Glutamatergic neuron (in vitro differentiated cells): ENCODE results near the gene IFNAR2. TPM values are rescaled to one million over a fixed set of nuclear protein-coding genes. Genes with fewer than 3 reads are reported as not detected.

Source experiments
- DNase-seq: peaks from one replicate; pipeline ENCODE4 v3.0.0; 2022
- H3K27ac Mint-ChIP-seq: one replicate; pipeline ENCODE4 v1.8.0; 2020; ENCODE audit warnings: mild to moderate bottlenecking, mixed read lengths, inconsistent platforms; ENCODE audit not compliant: unreplicated experiment
- H3K27me3 Mint-ChIP-seq: one replicate; pipeline ENCODE4 v1.8.0; 2020; ENCODE audit warnings: mild to moderate bottlenecking, moderate library complexity, mixed read lengths, inconsistent platforms; ENCODE audit not compliant: unreplicated experiment
- H3K36me3 Mint-ChIP-seq: one replicate; pipeline ENCODE4 v1.8.0; 2020; ENCODE audit warnings: mild to moderate bottlenecking, mixed read lengths, inconsistent platforms; ENCODE audit not compliant: unreplicated experiment
- H3K4me1 Mint-ChIP-seq: one replicate; pipeline ENCODE4 v1.8.0; 2020; ENCODE audit warnings: mild to moderate bottlenecking, low read depth, mixed read lengths, inconsistent platforms; ENCODE audit not compliant: unreplicated experiment
- H3K4me3 Mint-ChIP-seq: one replicate; pipeline ENCODE4 v1.8.0; 2020; ENCODE audit warnings: mild to moderate bottlenecking, mixed read lengths, inconsistent platforms; ENCODE audit not compliant: unreplicated experiment
- H3K9me3 Mint-ChIP-seq: one replicate; pipeline ENCODE4 v1.8.0; 2020; ENCODE audit warnings: mild to moderate bottlenecking, moderate library complexity, mixed read lengths, inconsistent platforms; ENCODE audit not compliant: unreplicated experiment
- total RNA-seq: library from RNA; stranded (reverse); fragmentation: NEBNext Ultra II Directional; extraction: Animal tissue kit (Norgen Biotek cat#: 25700); gene quantifications from one replicate; pipeline ENCODE4 v1.2.1, GENCODE V29; 2021; ENCODE audit not compliant: unreplicated experiment
- TF ChIP-seq, protein P1 (sequence below): fragments of 200-600 bp; sonication (generic); IDR thresholded peaks from one replicate; pipeline ENCODE4 v1.5.0; 2021; ENCODE audit not compliant: partially characterized antibody, unreplicated experiment

Gene IFNAR2
- total RNA-seq, 1 donor from 2014 or later: 6.9 TPM

DNA sequence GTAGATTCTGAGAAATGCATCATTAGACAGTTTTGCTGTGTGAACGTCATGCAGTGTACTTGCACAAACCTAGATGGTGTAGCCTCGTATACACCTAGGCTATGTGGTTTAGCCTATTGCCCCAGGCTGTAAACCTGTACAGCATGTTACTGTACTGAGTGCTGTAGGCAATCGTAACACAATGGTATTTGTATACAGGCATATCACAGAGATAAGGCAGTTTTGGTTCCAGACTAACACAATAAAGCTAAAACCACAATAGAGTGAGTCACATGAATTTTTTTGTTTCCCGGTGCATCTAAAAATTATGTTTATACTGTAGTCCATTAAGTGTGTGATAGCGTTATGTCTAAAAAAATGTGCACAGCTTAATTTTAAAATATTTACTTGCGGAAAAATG is 43.3 kb downstream of the IFNAR2 start:
- TF ChIP-seq, protein P1, sequence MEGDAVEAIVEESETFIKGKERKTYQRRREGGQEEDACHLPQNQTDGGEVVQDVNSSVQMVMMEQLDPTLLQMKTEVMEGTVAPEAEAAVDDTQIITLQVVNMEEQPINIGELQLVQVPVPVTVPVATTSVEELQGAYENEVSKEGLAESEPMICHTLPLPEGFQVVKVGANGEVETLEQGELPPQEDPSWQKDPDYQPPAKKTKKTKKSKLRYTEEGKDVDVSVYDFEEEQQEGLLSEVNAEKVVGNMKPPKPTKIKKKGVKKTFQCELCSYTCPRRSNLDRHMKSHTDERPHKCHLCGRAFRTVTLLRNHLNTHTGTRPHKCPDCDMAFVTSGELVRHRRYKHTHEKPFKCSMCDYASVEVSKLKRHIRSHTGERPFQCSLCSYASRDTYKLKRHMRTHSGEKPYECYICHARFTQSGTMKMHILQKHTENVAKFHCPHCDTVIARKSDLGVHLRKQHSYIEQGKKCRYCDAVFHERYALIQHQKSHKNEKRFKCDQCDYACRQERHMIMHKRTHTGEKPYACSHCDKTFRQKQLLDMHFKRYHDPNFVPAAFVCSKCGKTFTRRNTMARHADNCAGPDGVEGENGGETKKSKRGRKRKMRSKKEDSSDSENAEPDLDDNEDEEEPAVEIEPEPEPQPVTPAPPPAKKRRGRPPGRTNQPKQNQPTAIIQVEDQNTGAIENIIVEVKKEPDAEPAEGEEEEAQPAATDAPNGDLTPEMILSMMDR: no peak
- DNase-seq: no peak
- H3K9me3 Mint-ChIP-seq: peaks cover 4% of the 10 kb centered on the region
- H3K27me3 Mint-ChIP-seq: no peaks in the 10 kb centered on the region
- peaks cover 9% of the 10 kb centered on the region for H3K36me3 Mint-ChIP-seq
- H3K4me3 Mint-ChIP-seq: no peak overlapping the region
- no peaks in the 10 kb centered on the region for H3K4me1 Mint-ChIP-seq
- H3K27ac Mint-ChIP-seq: no peak overlapping the region

DNA sequence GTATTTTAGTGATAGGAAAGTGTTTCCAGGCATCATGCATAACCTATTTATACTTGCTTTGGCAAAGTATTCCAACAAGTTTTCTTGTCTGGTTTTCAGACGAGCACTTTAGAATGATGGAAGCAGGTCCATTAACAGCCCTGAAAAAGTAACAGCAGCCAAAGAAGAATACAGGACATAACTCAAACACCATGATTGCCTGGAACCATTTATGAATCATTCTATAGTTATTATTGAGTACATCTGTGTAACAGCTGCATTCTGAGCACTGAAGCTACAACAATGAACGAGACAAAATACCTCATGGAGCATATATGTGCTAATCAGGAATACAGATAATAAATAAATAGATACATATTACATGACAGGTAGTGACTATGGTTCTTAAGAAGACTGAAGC is 49.0 kb downstream of the IFNAR2 start:
- peaks cover 27% of the 10 kb centered on the region for H3K36me3 Mint-ChIP-seq
- DNase-seq: no peak
- H3K27ac Mint-ChIP-seq: no peak overlapping the region
- H3K27me3 Mint-ChIP-seq: no peaks in the 10 kb centered on the region
- TF ChIP-seq, protein P1: no peak
- peaks cover 2% of the 10 kb centered on the region for H3K9me3 Mint-ChIP-seq
- H3K4me1 Mint-ChIP-seq: peaks cover 4% of the 10 kb centered on the region
- no peak overlapping the region for H3K4me3 Mint-ChIP-seq

DNA sequence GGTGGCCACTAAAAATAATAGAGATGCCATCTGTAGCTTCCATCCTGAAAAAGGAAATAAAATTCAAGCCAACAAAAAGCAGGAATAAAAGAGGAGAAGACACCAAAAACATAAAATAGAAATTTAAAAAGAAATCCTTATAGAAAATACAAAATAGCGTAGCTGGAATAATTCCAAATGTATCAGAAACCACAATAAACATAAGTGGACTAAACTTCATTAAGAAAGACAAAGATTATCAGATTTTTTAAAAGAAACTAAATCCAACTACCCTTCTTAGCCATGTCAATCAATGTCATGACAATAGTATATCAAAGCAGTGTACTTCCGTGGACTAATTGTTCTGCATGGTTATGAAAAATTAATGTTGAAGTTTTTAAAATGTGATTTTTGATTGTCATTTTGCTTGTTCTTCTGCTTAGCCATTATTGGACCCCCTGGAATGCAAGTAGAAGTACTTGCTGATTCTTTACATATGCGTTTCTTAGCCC is 49.6 kb downstream of the IFNAR2 start:
- Mint-ChIP-seq H3K9me3 (peaks cover 2% of the 10 kb centered on the region), H3K27me3 (no peaks in the 10 kb centered on the region), H3K36me3 (peaks cover 27% of the 10 kb centered on the region), H3K27ac (no peak overlapping the region), H3K4me1 (peaks cover 4% of the 10 kb centered on the region), H3K4me3 (no peak overlapping the region)
- DNase-seq: no peak
- TF ChIP-seq, protein P1: no peak

Other genes starting within 250 kb of the IFNAR2 start
- 21.4 TPM for gene OLIG2, start 204.0 kb upstream of the IFNAR2 start, total RNA-seq
- gene OLIG1, start 159.8 kb upstream of the IFNAR2 start, total RNA-seq: 14.2 TPM
- gene IL10RB, start 36.4 kb downstream of the IFNAR2 start, total RNA-seq: 4.7 TPM
- 17.7 TPM for gene IFNAR1, start 95.0 kb downstream of the IFNAR2 start, total RNA-seq
- gene IFNGR2, start 173.5 kb downstream of the IFNAR2 start, total RNA-seq: 9.6 TPM